Smooth muscle cell (in vitro differentiated cells): ENCODE results near the gene CHST7. TPM values are rescaled to one million over a fixed set of nuclear protein-coding genes. Genes with fewer than 3 reads are reported as not detected.

Source experiments
- DNase-seq: peaks from one replicate; lab custom pipeline; 2025; ENCODE audit not compliant: unreplicated experiment; lab: John Stamatoyannopoulos, UW
- H2AFZ ChIP-seq: fragments of 200-600 bp; sonication (generic); 2 replicates; pipeline ENCODE4 v1.6.0; 2016; ENCODE audit warnings: antibody characterized with exemption, low read depth, mild to moderate bottlenecking
- H3F3A ChIP-seq: fragments of 200-600 bp; sonication (generic); 2 replicates; pipeline ENCODE4 v1.6.0; 2017; ENCODE audit warnings: antibody characterized with exemption, low read depth
- H3K27ac ChIP-seq: fragments of 200-600 bp; sonication (generic); 2 replicates; pipeline ENCODE4 v1.5.1; 2016; ENCODE audit warnings: low read depth, mild to moderate bottlenecking
- H3K27me3 ChIP-seq: fragments of 200-600 bp; sonication (generic); 2 replicates; pipeline ENCODE4 v1.6.1; 2016; ENCODE audit warnings: low read depth, mild to moderate bottlenecking
- H3K36me3 ChIP-seq: fragments of 200-600 bp; sonication (generic); 2 replicates; pipeline ENCODE4 v1.5.1; 2016; ENCODE audit warnings: low read depth
- H3K4me1 ChIP-seq: fragments of 200-600 bp; sonication (generic); 2 replicates; pipeline ENCODE4 v1.5.1; 2016; ENCODE audit warnings: low read depth
- H3K4me2 ChIP-seq: fragments of 200-600 bp; sonication (generic); 2 replicates; pipeline ENCODE4 v1.6.0; 2016; ENCODE audit warnings: mild to moderate bottlenecking
- H3K4me3 ChIP-seq: fragments of 200-600 bp; sonication (generic); 2 replicates; pipeline ENCODE4 v1.5.1; 2016; ENCODE audit warnings: mild to moderate bottlenecking
- H3K79me2 ChIP-seq: fragments of 200-600 bp; sonication (generic); 2 replicates; pipeline ENCODE4 v1.6.0; 2016; ENCODE audit warnings: low read depth, mild to moderate bottlenecking
- H3K9ac ChIP-seq: fragments of 200-600 bp; sonication (generic); 2 replicates; pipeline ENCODE4 v1.6.0; 2016; ENCODE audit warnings: low read depth
- H3K9me3 ChIP-seq: fragments of 200-600 bp; sonication (generic); replicated peaks from 2 replicates; pipeline ENCODE4 v1.5.1; 2016; ENCODE audit warnings: low read depth
- H4K20me1 ChIP-seq: fragments of 200-600 bp; sonication (generic); 2 replicates; pipeline ENCODE4 v1.6.0; 2016; ENCODE audit warnings: low read depth
- CTCF ChIP-seq: fragments of 200-600 bp; sonication (generic); IDR thresholded peaks from 2 replicates; pipeline ENCODE4 v1.5.1; 2017; ENCODE audit warnings: borderline replicate concordance, mild to moderate bottlenecking, antibody characterized with exemption; ENCODE audit not compliant: insufficient read depth, poor library complexity, severe bottlenecking
- WGBS: methylation state at CpG from one replicate; pipeline ENCODE4 v1.1.7; 2016; ENCODE audit warnings: low lambda C conversion rate; 5-methylcytosine and 5-hydroxymethylcytosine counted together
- polyA plus RNA-seq: library from polyadenylated mRNA; unstranded; fragments of >200 nt; fragmentation: Nextera tagmentation; extraction: Ambion mirVana; gene quantifications from 2 replicates; pipeline ENCODE4 v1.2.1, GENCODE V29; 2016
- total RNA-seq: library from RNA; depleted of rRNA; stranded (reverse); fragments of >200 nt; gene quantifications from 2 replicates; pipeline ENCODE4 v1.2.3, GENCODE V29; 2014

Gene CHST7
- total and polyA plus RNA-seq, 2 experiments from 2014 or later, result 7.0 to 9.3 TPM

GRCh38 chrX:46554942-46555341, 18.6 kb upstream of the CHST7 start:
- 71% methylated on average over 2 of the region's 2 CpGs for WGBS
- peaks cover 2% of the 10 kb centered on the region for H3K79me2 ChIP-seq
- TF ChIP-seq CTCF, result peak; percentile 33
- H3K4me2 ChIP-seq, result no peak overlapping the region
- H4K20me1 ChIP-seq, result no peaks in the 10 kb centered on the region
- no peak overlapping the region for H3K27ac ChIP-seq
- H3F3A ChIP-seq, result no peaks in the 10 kb centered on the region
- no peak for DNase-seq
- H3K4me1 ChIP-seq, result no peaks in the 10 kb centered on the region
- no peaks in the 10 kb centered on the region for H3K9me3 ChIP-seq
- H3K36me3 ChIP-seq, result no peaks in the 10 kb centered on the region
- H2AFZ ChIP-seq, result no peak overlapping the region
- H3K4me3 ChIP-seq, result no peak overlapping the region
- no peaks in the 10 kb centered on the region for H3K27me3 ChIP-seq
- H3K9ac ChIP-seq, result no peak overlapping the region

- Histone ChIP-seq H3K27me3 (no peaks in the 10 kb centered on the region), H3K79me2 (no peaks in the 10 kb centered on the region), H2AFZ (no peak overlapping the region), H3K4me1 (no peaks in the 10 kb centered on the region), H4K20me1 (no peaks in the 10 kb centered on the region), H3K4me2 (no peak overlapping the region), H3K9me3 (no peaks in the 10 kb centered on the region), H3K9ac (no peak overlapping the region), H3K36me3 (no peaks in the 10 kb centered on the region), H3K27ac (no peak overlapping the region), H3F3A (no peaks in the 10 kb centered on the region), H3K4me3 (no peak overlapping the region)
- DNase-seq, result no peak
- TF ChIP-seq CTCF, result no peak
- 75% methylated on average over 3 of the region's 3 CpGs for WGBS
Measured at GRCh38 chrX:46559062-46559461, 14.5 kb upstream of the CHST7 start.

- Histone ChIP-seq H3K9me3 (no peaks in the 10 kb centered on the region), H3K36me3 (no peaks in the 10 kb centered on the region), H2AFZ (no peak overlapping the region), H3K79me2 (no peaks in the 10 kb centered on the region), H3K9ac (no peak overlapping the region), H3K4me1 (no peaks in the 10 kb centered on the region), H3K4me3 (no peak overlapping the region), H4K20me1 (no peaks in the 10 kb centered on the region), H3K27ac (no peak overlapping the region), H3K4me2 (no peak overlapping the region), H3K27me3 (no peaks in the 10 kb centered on the region), H3F3A (no peaks in the 10 kb centered on the region)
- no peak for TF ChIP-seq CTCF
- no peak for DNase-seq
- 79% methylated on average over 6 of the region's 6 CpGs for WGBS
Measured at GRCh38 chrX:46561824-46562657, 11.5 kb upstream of the CHST7 start.

GRCh38 chrX:46567388-46567787, 6.2 kb upstream of the CHST7 start:
- H3F3A ChIP-seq, result no peaks in the 10 kb centered on the region
- no peaks in the 10 kb centered on the region for H3K4me1 ChIP-seq
- TF ChIP-seq CTCF, result no peak
- H3K79me2 ChIP-seq, result no peaks in the 10 kb centered on the region
- no peak overlapping the region for H3K27ac ChIP-seq
- no peaks in the 10 kb centered on the region for H3K27me3 ChIP-seq
- H3K4me2 ChIP-seq, result no peak overlapping the region
- H3K4me3 ChIP-seq, result no peak overlapping the region
- no peak overlapping the region for H3K9ac ChIP-seq
- H2AFZ ChIP-seq, result no peak overlapping the region
- no peaks in the 10 kb centered on the region for H4K20me1 ChIP-seq
- DNase-seq, result no peak
- no peaks in the 10 kb centered on the region for H3K36me3 ChIP-seq
- no peaks in the 10 kb centered on the region for H3K9me3 ChIP-seq
